ENCODE results near the gene ZMYM2. TPM values are rescaled to one million over a fixed set of nuclear protein-coding genes. Genes with fewer than 3 reads are reported as not detected.

Gene ZMYM2
- total RNA-seq, 4 donors from 2014 or later, result 50.3 to 149 (median 77.1) TPM

DNA sequence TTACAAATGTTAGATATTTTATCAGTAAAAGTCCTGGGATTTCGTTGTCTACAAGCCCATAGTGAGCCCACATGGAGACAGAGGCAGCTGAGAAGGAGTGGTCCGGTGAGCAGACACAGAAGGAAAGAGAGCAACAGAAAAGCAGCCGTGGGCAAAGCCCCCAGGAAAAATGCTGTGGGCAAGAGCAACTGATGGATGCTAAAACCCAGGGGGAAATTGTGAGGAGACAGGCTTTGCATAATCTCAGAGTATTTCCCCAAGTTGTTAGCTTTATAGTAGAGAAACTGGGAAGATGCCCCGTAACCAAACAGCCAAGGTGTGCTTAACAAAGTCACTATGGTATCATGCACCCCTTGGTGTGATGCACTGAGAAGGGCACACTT is 167.2 kb downstream of the ZMYM2 start:
- TF ChIP-seq, protein P1, sequence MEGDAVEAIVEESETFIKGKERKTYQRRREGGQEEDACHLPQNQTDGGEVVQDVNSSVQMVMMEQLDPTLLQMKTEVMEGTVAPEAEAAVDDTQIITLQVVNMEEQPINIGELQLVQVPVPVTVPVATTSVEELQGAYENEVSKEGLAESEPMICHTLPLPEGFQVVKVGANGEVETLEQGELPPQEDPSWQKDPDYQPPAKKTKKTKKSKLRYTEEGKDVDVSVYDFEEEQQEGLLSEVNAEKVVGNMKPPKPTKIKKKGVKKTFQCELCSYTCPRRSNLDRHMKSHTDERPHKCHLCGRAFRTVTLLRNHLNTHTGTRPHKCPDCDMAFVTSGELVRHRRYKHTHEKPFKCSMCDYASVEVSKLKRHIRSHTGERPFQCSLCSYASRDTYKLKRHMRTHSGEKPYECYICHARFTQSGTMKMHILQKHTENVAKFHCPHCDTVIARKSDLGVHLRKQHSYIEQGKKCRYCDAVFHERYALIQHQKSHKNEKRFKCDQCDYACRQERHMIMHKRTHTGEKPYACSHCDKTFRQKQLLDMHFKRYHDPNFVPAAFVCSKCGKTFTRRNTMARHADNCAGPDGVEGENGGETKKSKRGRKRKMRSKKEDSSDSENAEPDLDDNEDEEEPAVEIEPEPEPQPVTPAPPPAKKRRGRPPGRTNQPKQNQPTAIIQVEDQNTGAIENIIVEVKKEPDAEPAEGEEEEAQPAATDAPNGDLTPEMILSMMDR (IDR thresholded peaks at IDR 0.05), result no peak
- TF ChIP-seq POLR2A (IDR thresholded peaks at IDR 0.05), result no peak
- peaks cover 0 to 9% of the 10 kb centered on the region in 2 donors for H3K27me3 ChIP-seq
- no peaks in the 10 kb centered on the region for H3K36me3 ChIP-seq
- H3K4me3 ChIP-seq, result no peak overlapping the region
- DNase-seq, result peak in 1 of 3 donors; percentile 17
- peaks cover 0 to 18% (median 12%) of the 10 kb centered on the region in 4 donors for H3K4me1 ChIP-seq
- no peaks in the 10 kb centered on the region for H3K9me3 ChIP-seq
- no peak overlapping the region for H3K27ac ChIP-seq

DNA sequence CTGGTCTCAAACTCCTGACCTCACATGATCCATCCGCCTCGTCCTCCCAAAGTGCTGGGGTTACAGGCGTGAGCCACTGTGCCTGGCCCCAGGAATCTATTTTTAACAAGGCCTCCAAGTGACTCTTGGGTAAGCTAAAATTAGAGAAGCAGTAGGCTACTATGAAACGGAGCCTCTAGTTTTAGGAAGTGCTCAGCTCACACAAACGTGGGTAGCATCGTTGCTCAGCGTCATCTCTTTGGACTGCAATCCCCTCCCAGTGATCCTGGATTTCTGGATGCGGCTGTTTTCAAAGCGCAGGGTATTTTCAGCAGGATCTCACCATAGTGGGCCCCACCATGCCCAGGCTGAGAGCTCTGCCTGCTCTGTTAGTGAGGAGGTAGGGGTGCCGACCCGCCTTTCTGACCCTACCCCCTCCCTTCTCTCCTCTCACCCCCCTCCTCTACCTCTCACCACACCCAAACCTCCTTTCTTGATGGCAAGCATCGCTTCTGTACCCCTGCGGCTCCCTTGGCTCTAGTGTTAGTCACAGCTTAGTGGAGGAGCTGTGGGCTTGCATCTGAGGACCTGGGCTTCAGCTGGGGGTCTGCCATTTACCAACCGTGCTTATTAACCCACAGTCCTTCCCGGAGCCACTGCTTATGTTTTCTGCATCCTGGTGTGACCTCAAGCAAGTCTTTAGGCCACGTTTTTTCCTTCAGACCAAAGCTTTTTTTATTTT is 168.2 kb downstream of the ZMYM2 start:
- no peak for TF ChIP-seq POLR2A (IDR thresholded peaks at IDR 0.05)
- TF ChIP-seq, protein P1 (IDR thresholded peaks at IDR 0.05), result no peak
- Histone ChIP-seq H3K27ac (no peak overlapping the region), H3K4me1 (peaks cover 0 to 18% (median 12%) of the 10 kb centered on the region in 4 donors), H3K9me3 (no peaks in the 10 kb centered on the region), H3K36me3 (no peaks in the 10 kb centered on the region), H3K4me3 (no peak overlapping the region), H3K27me3 (peaks cover 0 to 9% of the 10 kb centered on the region in 2 donors)
- DNase-seq, result peak in 1 of 3 donors; percentile 32

DNA sequence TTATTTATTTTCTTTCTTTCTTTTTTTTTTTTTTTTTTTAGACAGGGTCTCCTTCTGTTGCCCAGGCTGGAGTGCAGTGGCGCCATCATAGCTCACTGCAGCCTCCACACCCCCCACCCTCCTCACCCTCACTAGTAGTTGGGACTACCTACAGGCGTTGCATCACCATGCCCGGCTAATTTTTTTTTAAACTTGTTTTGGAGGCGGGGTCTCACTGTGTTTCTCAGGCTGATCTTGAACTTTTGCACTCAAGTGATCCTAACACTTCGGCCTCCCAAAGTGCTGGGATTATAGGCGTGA is 168.7 kb downstream of the ZMYM2 start:
- no peak for DNase-seq
- peak overlapping the region in 3 of 4 donors; percentile 51 to 75 (median 61) for H3K27ac ChIP-seq
- H3K9me3 ChIP-seq, result no peaks in the 10 kb centered on the region
- H3K4me1 ChIP-seq, result peaks cover 0 to 18% (median 12%) of the 10 kb centered on the region in 4 donors
- TF ChIP-seq POLR2A (IDR thresholded peaks at IDR 0.05), result no peak
- TF ChIP-seq, protein P1 (IDR thresholded peaks at IDR 0.05), result no peak
- no peaks in the 10 kb centered on the region for H3K36me3 ChIP-seq
- H3K4me3 ChIP-seq, result peak overlapping the region; percentile 49 to 65 (median 58)
- H3K27me3 ChIP-seq, result peaks cover 0 to 9% of the 10 kb centered on the region in 2 donors

- H3K27me3 ChIP-seq, result peaks cover 0 to 9% of the 10 kb centered on the region in 2 donors
- peak; percentile 24 to 76 (median 67) for DNase-seq
- H3K4me1 ChIP-seq, result peaks cover 0 to 18% (median 12%) of the 10 kb centered on the region in 4 donors
- peak overlapping the region; percentile 49 to 65 (median 58) for H3K4me3 ChIP-seq
- TF ChIP-seq, protein P1 (IDR thresholded peaks at IDR 0.05), result peak in 4 of 6 experiments; percentile 20 to 46 (median 26)
- TF ChIP-seq POLR2A (IDR thresholded peaks at IDR 0.05), result no peak
- no peaks in the 10 kb centered on the region for H3K9me3 ChIP-seq
- H3K36me3 ChIP-seq, result no peaks in the 10 kb centered on the region
- H3K27ac ChIP-seq, result peak overlapping the region; percentile 36 to 75 (median 56)
Observed at GRCh38 chr13:20127562-20128458, 169.3 kb downstream of the ZMYM2 start.

- TF ChIP-seq POLR2A (IDR thresholded peaks at IDR 0.05), result no peak
- TF ChIP-seq, protein P1 (IDR thresholded peaks at IDR 0.05), result peak in 3 of 6 experiments; percentile 26 to 46 (median 46)
- DNase-seq, result peak in 1 of 3 donors; percentile 53
- H3K27me3 ChIP-seq, result peaks cover 0 to 9% of the 10 kb centered on the region in 2 donors
- H3K4me1 ChIP-seq, result peaks cover 0 to 18% (median 12%) of the 10 kb centered on the region in 4 donors
- H3K9me3 ChIP-seq, result no peaks in the 10 kb centered on the region
- peak overlapping the region; percentile 49 to 65 (median 58) for H3K4me3 ChIP-seq
- peak overlapping the region in 3 of 4 donors; percentile 36 to 75 (median 51) for H3K27ac ChIP-seq
- H3K36me3 ChIP-seq, result no peaks in the 10 kb centered on the region
Observed at GRCh38 chr13:20128459-20128931, 170.0 kb downstream of the ZMYM2 start.
